ENCODE results near the gene FBXW8. TPM values are rescaled to one million over a fixed set of nuclear protein-coding genes. Genes with fewer than 3 reads are reported as not detected.

Gene FBXW8
- total RNA-seq, 6 experiments from 2014 or later, result 4.5 to 9.6 (median 6.3) TPM

DNA sequence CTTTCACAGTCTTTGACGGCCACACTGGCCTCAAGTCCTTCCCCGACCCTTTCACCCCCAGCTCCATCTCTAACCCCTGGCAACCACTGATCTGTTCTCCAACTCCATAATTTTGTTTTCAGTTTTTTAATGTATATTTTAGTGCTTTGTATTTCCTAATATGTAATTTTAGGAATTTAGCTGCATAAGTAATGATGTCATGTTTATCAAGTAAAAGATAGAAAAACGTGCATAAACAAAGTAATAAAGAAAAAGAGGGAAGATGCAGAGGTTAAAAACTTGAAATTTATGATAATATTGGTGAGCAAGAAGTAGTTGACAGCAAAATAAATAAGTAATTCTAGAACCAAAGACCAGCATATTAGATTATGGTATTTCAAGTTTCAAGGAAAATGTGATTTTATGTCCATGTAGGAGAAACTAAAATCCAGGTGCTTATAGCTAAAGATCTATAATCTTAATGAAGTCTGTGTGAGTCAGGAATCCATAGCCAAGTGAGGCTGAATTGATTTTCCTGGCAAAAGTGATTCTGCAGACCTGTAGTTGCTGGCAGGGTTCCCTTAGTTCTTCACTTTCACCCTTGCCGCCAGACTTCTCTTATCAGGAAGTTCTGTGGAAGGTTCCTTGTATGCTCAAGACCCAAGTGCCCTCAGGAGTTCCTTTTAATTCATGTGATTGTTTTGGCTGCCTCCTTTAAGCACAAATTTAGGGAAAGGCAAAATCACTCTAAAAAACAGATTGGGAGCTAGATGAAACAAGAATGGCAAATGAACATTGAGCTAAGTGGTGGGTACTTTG, 24.4 kb downstream of the FBXW8 start:
- intact Hi-C loops (cut with DNase I), result no loop called here
- H3K27me3 ChIP-seq, result no peaks in the 10 kb centered on the region
- DNase-seq (no peak), ATAC-seq (peak in 1 of 4 donors; percentile 21)
- TF ChIP-seq, protein P1, sequence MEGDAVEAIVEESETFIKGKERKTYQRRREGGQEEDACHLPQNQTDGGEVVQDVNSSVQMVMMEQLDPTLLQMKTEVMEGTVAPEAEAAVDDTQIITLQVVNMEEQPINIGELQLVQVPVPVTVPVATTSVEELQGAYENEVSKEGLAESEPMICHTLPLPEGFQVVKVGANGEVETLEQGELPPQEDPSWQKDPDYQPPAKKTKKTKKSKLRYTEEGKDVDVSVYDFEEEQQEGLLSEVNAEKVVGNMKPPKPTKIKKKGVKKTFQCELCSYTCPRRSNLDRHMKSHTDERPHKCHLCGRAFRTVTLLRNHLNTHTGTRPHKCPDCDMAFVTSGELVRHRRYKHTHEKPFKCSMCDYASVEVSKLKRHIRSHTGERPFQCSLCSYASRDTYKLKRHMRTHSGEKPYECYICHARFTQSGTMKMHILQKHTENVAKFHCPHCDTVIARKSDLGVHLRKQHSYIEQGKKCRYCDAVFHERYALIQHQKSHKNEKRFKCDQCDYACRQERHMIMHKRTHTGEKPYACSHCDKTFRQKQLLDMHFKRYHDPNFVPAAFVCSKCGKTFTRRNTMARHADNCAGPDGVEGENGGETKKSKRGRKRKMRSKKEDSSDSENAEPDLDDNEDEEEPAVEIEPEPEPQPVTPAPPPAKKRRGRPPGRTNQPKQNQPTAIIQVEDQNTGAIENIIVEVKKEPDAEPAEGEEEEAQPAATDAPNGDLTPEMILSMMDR (IDR thresholded peaks at IDR 0.05), result no peak
- no peak for TF ChIP-seq POLR2A (IDR thresholded peaks at IDR 0.05)
- WGBS (ENCODE audit: insufficient coverage, low coverage, low lambda C conversion rate, missing lambda C conversion rate), result 75% methylated on average over 4 of the region's 4 CpGs
- no peaks in the 10 kb centered on the region for H3K4me1 ChIP-seq
- no peak overlapping the region for H3K27ac ChIP-seq
- no peaks in the 10 kb centered on the region for H3K36me3 ChIP-seq
- no peaks in the 10 kb centered on the region for H3K9me3 ChIP-seq
- H3K4me3 ChIP-seq, result no peak overlapping the region

DNA sequence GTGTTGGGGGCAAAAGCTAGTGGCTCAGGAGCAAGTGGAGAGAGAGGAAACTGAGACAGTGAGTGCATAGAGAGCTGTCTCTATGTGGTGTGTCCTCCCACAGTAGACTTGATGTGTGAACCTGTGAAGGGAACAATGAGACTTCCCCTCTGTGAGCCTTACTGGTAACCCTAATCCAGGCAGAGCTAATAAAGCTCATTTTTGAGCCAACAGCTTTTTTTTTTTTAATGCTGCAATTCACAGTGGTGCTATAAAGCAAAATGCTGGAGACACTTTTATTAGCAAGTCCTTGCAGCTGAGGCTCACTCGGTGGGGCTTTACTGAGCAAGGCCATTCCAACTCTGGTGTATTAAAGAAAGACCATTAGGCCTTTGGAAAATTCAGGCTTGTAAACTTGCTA, 26.9 kb downstream of the FBXW8 start:
- Histone ChIP-seq H3K36me3 (no peaks in the 10 kb centered on the region), H3K9me3 (no peaks in the 10 kb centered on the region), H3K27me3 (no peaks in the 10 kb centered on the region), H3K27ac (no peak overlapping the region), H3K4me1 (no peaks in the 10 kb centered on the region), H3K4me3 (no peak overlapping the region)
- intact Hi-C loops (cut with DNase I), result no loop called here
- TF ChIP-seq POLR2A (IDR thresholded peaks at IDR 0.05), result no peak
- TF ChIP-seq, protein P1 (IDR thresholded peaks at IDR 0.05), result no peak
- ATAC-seq (no peak), DNase-seq (no peak)
- WGBS (ENCODE audit: insufficient coverage, low coverage, low lambda C conversion rate, missing lambda C conversion rate), result 100% methylated on average over 1 of the region's 1 CpG

DNA sequence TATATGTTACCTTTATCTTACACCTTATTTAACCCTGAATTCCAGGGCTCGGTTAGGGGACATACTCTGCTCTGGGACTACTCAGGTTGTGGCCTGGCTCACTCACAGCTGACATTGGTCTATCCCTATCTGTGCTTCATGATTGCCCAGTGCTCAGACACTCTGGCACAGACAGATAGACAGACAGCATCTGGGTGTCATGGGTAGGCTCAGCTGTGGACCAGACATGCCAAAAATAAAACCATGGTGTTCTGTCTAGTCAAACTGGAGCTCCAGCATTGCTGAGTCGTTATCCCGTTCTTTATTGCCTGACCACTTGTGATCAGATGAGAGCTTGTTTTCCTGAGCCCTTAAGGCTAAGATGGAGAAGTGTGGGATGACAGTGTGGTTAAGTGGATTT, 29.0 kb downstream of the FBXW8 start:
- intact Hi-C loops (cut with DNase I), result no loop called here
- H3K4me3 ChIP-seq, result no peak overlapping the region
- no peak for ATAC-seq
- TF ChIP-seq, protein P1 (IDR thresholded peaks at IDR 0.05), result no peak
- no peak for TF ChIP-seq POLR2A (IDR thresholded peaks at IDR 0.05)
- no peaks in the 10 kb centered on the region for H3K36me3 ChIP-seq
- no peak for DNase-seq
- H3K27me3 ChIP-seq, result no peaks in the 10 kb centered on the region
- 95% methylated on average over 3 of the region's 3 CpGs for WGBS (ENCODE audit: insufficient coverage, low coverage, low lambda C conversion rate, missing lambda C conversion rate)
- H3K27ac ChIP-seq, result no peak overlapping the region
- no peaks in the 10 kb centered on the region for H3K4me1 ChIP-seq
- no peaks in the 10 kb centered on the region for H3K9me3 ChIP-seq

DNA sequence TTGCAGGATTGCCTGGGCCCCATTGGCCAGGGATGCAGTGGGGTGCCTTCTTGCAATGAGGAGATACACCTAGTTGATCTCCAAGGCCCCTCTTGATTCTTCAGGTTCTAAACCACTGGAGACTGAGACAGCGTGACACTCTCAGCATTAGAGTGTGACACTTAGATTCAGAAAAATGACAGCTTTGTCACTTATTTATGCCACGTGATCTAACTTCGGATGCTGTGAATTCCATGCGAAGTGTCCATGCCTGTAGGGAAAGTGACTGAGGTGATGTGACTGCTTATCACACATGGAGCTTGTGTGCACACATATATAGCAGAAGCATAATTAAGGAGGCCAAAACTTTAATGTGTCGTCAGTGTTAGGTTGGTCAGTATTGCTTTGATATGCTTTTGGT, 30.4 kb downstream of the FBXW8 start:
- Histone ChIP-seq H3K9me3 (no peaks in the 10 kb centered on the region), H3K4me1 (no peaks in the 10 kb centered on the region), H3K27ac (no peak overlapping the region), H3K27me3 (no peaks in the 10 kb centered on the region), H3K36me3 (peaks cover 0 to 10% (median 0%) of the 10 kb centered on the region in 4 donors), H3K4me3 (no peak overlapping the region)
- DNase-seq, result no peak
- intact Hi-C loops (cut with DNase I), result no loop called here
- ATAC-seq, result no peak
- TF ChIP-seq, protein P1 (IDR thresholded peaks at IDR 0.05), result no peak
- TF ChIP-seq POLR2A (IDR thresholded peaks at IDR 0.05), result no peak
- WGBS (ENCODE audit: insufficient coverage, low coverage, low lambda C conversion rate, missing lambda C conversion rate), result 100% methylated on average over 5 of the region's 5 CpGs
